Measurements from ENCODE around the gene MDGA2. TPM values are rescaled to one million over a fixed set of nuclear protein-coding genes. Genes with fewer than 3 reads are reported as not detected.
A peak's percentile ranks its signal among the peaks of the same experiment; 100 is the strongest.
"Not testable (repeated sequence)": the region's sequence is repeated elsewhere in the genome, so short reads cannot be mapped to it uniquely, and the experiment has no call there.

MDGA2 gene
- total RNA-seq, 6 experiments from 2014 or later: 0.17 to 0.53 (median 0.27) TPM; not detected in 3

DNA sequence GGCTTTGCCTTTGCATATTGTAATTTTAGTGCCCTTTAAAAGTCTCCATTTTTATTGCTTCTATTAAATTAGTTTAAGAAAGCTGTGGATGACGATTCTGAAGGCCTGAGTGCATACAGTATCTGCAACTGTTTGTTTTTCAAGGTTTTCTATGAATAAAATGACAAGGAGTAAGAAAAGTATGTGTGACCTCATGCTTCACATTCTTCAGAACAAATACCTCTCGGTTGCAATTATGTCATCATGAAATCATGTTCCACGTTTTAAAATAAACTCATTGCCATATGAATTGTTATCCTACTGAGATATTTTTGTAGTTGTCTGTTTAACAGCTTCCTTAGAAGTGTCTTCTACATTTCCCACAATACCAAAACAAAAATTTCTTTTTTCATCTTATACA lies 374.6 kb downstream of the MDGA2 start:
- 28% methylated on average over 3 of the region's 3 CpGs for WGBS (ENCODE audit: insufficient coverage, low coverage, low lambda C conversion rate, missing lambda C conversion rate)
- intact Hi-C loops (cut with DNase I): no loop called here
- Histone ChIP-seq H3K36me3 (no peaks in the 10 kb centered on the region), H3K4me3 (no peak overlapping the region), H3K4me1 (no peaks in the 10 kb centered on the region), H3K9me3 (no peaks in the 10 kb centered on the region), H3K27me3 (no peaks in the 10 kb centered on the region), H3K27ac (no peak overlapping the region)
- TF ChIP-seq, protein P1, sequence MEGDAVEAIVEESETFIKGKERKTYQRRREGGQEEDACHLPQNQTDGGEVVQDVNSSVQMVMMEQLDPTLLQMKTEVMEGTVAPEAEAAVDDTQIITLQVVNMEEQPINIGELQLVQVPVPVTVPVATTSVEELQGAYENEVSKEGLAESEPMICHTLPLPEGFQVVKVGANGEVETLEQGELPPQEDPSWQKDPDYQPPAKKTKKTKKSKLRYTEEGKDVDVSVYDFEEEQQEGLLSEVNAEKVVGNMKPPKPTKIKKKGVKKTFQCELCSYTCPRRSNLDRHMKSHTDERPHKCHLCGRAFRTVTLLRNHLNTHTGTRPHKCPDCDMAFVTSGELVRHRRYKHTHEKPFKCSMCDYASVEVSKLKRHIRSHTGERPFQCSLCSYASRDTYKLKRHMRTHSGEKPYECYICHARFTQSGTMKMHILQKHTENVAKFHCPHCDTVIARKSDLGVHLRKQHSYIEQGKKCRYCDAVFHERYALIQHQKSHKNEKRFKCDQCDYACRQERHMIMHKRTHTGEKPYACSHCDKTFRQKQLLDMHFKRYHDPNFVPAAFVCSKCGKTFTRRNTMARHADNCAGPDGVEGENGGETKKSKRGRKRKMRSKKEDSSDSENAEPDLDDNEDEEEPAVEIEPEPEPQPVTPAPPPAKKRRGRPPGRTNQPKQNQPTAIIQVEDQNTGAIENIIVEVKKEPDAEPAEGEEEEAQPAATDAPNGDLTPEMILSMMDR (IDR thresholded peaks at IDR 0.05): no peak
- no peak for TF ChIP-seq POLR2A (IDR thresholded peaks at IDR 0.05)
- ATAC-seq (no peak), DNase-seq (no peak)

DNA sequence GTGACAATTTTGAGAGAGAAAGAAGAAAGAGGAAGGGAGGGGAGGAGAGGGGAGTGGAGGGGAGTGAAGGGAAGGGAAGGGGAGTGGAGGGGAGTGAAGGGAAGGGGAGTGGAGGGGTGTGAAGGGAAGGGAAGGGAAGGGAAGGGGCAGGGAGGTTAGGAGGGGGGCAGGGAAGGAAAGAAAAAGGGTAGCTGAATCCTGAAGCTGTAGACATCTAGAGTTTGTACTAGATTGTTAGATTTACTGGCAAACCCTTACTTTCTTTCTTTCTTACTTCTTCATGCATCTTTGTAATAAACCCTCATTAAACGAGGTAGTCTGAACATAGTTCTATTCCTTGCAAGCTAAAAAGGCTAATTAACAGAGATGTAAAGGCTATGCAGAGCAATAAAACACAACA lies 378.0 kb downstream of the MDGA2 start:
- no peak overlapping the region for H3K27ac ChIP-seq
- no peaks in the 10 kb centered on the region for H3K4me1 ChIP-seq
- WGBS (ENCODE audit: insufficient coverage, low coverage, low lambda C conversion rate, missing lambda C conversion rate): 12% methylated on average over 1 of the region's 1 CpG
- intact Hi-C loops (cut with DNase I): no loop called here
- no peaks in the 10 kb centered on the region for H3K36me3 ChIP-seq
- ATAC-seq (no peak), DNase-seq (no peak)
- TF ChIP-seq, protein P1 (IDR thresholded peaks at IDR 0.05): no peak
- TF ChIP-seq POLR2A (IDR thresholded peaks at IDR 0.05): no peak
- H3K27me3 ChIP-seq: no peaks in the 10 kb centered on the region
- H3K9me3 ChIP-seq: no peaks in the 10 kb centered on the region
- no peak overlapping the region for H3K4me3 ChIP-seq

DNA sequence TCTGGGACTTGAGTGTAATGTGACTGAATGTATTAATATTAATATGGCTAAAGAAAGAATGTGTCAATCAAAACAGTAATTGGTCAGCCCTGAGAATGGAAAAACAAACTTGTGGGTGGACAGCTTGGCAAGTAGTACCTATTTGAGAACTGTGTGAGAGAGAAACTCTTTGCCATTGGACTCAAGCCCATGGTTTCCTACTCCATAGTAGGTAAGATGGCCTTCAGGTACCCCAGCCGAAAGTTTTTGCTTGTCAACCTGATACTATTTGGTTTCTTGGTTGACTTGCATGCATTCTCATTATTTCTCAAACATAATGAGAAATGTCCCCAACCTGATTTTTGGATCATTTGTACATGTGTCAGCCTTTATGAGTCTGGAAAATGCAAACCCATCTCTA lies 391.1 kb downstream of the MDGA2 start:
- no peaks in the 10 kb centered on the region for H3K9me3 ChIP-seq

DNA sequence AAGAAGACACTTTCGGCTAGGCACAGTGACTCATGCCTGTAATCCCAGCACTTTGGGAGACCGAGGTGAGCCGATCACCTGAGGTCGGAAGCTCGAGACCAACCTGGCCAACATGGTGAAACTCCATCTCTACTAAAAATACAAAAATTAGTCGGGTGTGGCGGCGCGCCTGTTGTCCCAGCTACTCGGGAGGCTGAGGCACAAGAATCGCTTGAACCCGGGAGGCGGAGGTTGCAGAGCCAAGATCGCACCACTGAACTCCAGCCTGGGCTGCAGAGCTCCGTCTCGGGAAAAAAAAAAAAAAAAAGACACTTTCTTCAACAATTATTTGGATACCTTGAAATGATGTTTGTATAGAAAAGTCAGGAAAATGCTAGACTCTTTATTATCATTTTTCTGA lies 393.6 kb downstream of the MDGA2 start:
- not testable (repeated sequence) for ATAC-seq

More for the DNA sequence above, 391.1 kb downstream of the MDGA2 start:
- no peak for ATAC-seq
- intact Hi-C loops (cut with DNase I): no loop called here
- H3K4me3 ChIP-seq: no peak overlapping the region
- no peak overlapping the region for H3K27ac ChIP-seq
- H3K4me1 ChIP-seq: no peaks in the 10 kb centered on the region
- no peak for DNase-seq
- H3K36me3 ChIP-seq: no peaks in the 10 kb centered on the region
- TF ChIP-seq, protein P1 (IDR thresholded peaks at IDR 0.05): no peak
- TF ChIP-seq POLR2A (IDR thresholded peaks at IDR 0.05): no peak
- no peaks in the 10 kb centered on the region for H3K27me3 ChIP-seq
- 40% methylated on average over 1 of the region's 1 CpG for WGBS (ENCODE audit: insufficient coverage, low coverage, low lambda C conversion rate, missing lambda C conversion rate)

GRCh38 chr14:47278233-47278842 lies 397.1 kb downstream of the MDGA2 start:
- Histone ChIP-seq H3K4me3 (no peak overlapping the region), H3K36me3 (no peaks in the 10 kb centered on the region), H3K9me3 (no peaks in the 10 kb centered on the region), H3K4me1 (no peaks in the 10 kb centered on the region), H3K27me3 (no peaks in the 10 kb centered on the region), H3K27ac (no peak overlapping the region)
- DNase-seq (peak; percentile 45 to 72 (median 52)), ATAC-seq (peak; percentile 94 to 97 (median 96))
- TF ChIP-seq, protein P1 (IDR thresholded peaks at IDR 0.05): peak; percentile 63 to 86 (median 84)
- no peak for TF ChIP-seq POLR2A (IDR thresholded peaks at IDR 0.05)
- intact Hi-C loops (cut with DNase I): no loop called here
- WGBS (ENCODE audit: insufficient coverage, low coverage, low lambda C conversion rate, missing lambda C conversion rate): 9% methylated on average over 5 of the region's 5 CpGs

More for the DNA sequence above, 393.6 kb downstream of the MDGA2 start:
- H3K4me1 ChIP-seq; DNase-seq; H3K27ac ChIP-seq; intact Hi-C loops (cut with DNase I); H3K9me3 ChIP-seq; H3K4me3 ChIP-seq; H3K36me3 ChIP-seq; H3K27me3 ChIP-seq: not testable (repeated sequence)
- WGBS (ENCODE audit: insufficient coverage, low coverage, low lambda C conversion rate, missing lambda C conversion rate): 81% methylated on average over 14 of the region's 16 CpGs

Data from right lobe of liver (tissue), 6 donors.